Neural cell (in vitro differentiated cells): ENCODE data around the gene SPP1.
"Not testable (repeated sequence)": the region's sequence is repeated elsewhere in the genome, so short reads cannot be mapped to it uniquely, and the experiment has no call there.

Experiments used
- MXI1 ChIP-seq: fragments of 450-650 bp; conservative IDR thresholded peaks from 2 replicates; pipeline ENCODE4 v1.6.1; 2014; ENCODE audit warnings: antibody characterized with exemption, mild to moderate bottlenecking; ENCODE audit not compliant: poor library complexity, severe bottlenecking
- TF ChIP-seq, protein P1 (sequence below): fragments of 450-650 bp; IDR thresholded peaks from 2 replicates; pipeline ENCODE4 v1.5.1; 2014; ENCODE audit warnings: antibody characterized with exemption, mild to moderate bottlenecking, moderate library complexity; ENCODE audit not compliant: poor library complexity, severe bottlenecking

- TF ChIP-seq, protein P1, sequence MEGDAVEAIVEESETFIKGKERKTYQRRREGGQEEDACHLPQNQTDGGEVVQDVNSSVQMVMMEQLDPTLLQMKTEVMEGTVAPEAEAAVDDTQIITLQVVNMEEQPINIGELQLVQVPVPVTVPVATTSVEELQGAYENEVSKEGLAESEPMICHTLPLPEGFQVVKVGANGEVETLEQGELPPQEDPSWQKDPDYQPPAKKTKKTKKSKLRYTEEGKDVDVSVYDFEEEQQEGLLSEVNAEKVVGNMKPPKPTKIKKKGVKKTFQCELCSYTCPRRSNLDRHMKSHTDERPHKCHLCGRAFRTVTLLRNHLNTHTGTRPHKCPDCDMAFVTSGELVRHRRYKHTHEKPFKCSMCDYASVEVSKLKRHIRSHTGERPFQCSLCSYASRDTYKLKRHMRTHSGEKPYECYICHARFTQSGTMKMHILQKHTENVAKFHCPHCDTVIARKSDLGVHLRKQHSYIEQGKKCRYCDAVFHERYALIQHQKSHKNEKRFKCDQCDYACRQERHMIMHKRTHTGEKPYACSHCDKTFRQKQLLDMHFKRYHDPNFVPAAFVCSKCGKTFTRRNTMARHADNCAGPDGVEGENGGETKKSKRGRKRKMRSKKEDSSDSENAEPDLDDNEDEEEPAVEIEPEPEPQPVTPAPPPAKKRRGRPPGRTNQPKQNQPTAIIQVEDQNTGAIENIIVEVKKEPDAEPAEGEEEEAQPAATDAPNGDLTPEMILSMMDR, result not testable (repeated sequence)
- not testable (repeated sequence) for TF ChIP-seq MXI1
Measured at GRCh38 chr4:87935954-87936353, 39.6 kb upstream of the SPP1 start.
